KOPT-K1 (cell line): Measurements from ENCODE around the gene MALSU1.

Experiments used
- H3K27ac ChIP-seq: fragments of 200-600 bp; sonication (generic); 2 replicates; pipeline ENCODE4 v1.5.1; 2016; ENCODE audit warnings: antibody characterized with exemption, mild to moderate bottlenecking, low read depth, low read length; ENCODE audit not compliant: poor library complexity, severe bottlenecking
- H3K36me3 ChIP-seq: fragments of 200-600 bp; sonication (generic); 2 replicates; pipeline ENCODE4 v1.5.1; 2017; ENCODE audit warnings: antibody characterized with exemption, mild to moderate bottlenecking, low read length, moderate library complexity; ENCODE audit not compliant: insufficient read depth
- H3K9me3 ChIP-seq: fragments of 200-600 bp; sonication (generic); 2 replicates; pipeline ENCODE4 v1.5.1; 2017; ENCODE audit warnings: antibody characterized with exemption, low read length, mild to moderate bottlenecking; ENCODE audit not compliant: insufficient read depth, poor library complexity, severe bottlenecking

MALSU1 gene

GRCh38 chr7:23276947-23277346, 22.2 kb upstream of the MALSU1 start:
- Histone ChIP-seq H3K36me3 (no peaks in the 10 kb centered on the region), H3K27ac (no peak overlapping the region), H3K9me3 (no peaks in the 10 kb centered on the region)

- H3K27ac ChIP-seq: no peak overlapping the region
- H3K36me3 ChIP-seq: no peaks in the 10 kb centered on the region
- no peaks in the 10 kb centered on the region for H3K9me3 ChIP-seq
These were observed 21.7 kb upstream of the MALSU1 start for GRCh38 chr7:23277359-23277989.

GRCh38 chr7:23279819-23280525, 19.2 kb upstream of the MALSU1 start:
- Histone ChIP-seq H3K9me3 (no peaks in the 10 kb centered on the region), H3K27ac (no peak overlapping the region), H3K36me3 (no peaks in the 10 kb centered on the region)

- H3K27ac ChIP-seq: no peak overlapping the region
- H3K9me3 ChIP-seq: no peaks in the 10 kb centered on the region
- H3K36me3 ChIP-seq: no peaks in the 10 kb centered on the region
These were observed 16.1 kb upstream of the MALSU1 start for GRCh38 chr7:23283086-23283485.

GRCh38 chr7:23284871-23285270, 14.3 kb upstream of the MALSU1 start:
- no peaks in the 10 kb centered on the region for H3K36me3 ChIP-seq
- no peak overlapping the region for H3K27ac ChIP-seq
- no peaks in the 10 kb centered on the region for H3K9me3 ChIP-seq

GRCh38 chr7:23285657-23286646, 13.2 kb upstream of the MALSU1 start:
- Histone ChIP-seq H3K36me3 (no peaks in the 10 kb centered on the region), H3K27ac (no peak overlapping the region), H3K9me3 (no peaks in the 10 kb centered on the region)

- H3K36me3 ChIP-seq: no peaks in the 10 kb centered on the region
- no peak overlapping the region for H3K27ac ChIP-seq
- H3K9me3 ChIP-seq: no peaks in the 10 kb centered on the region
These were observed 11.5 kb upstream of the MALSU1 start for GRCh38 chr7:23287612-23288011.

- Histone ChIP-seq H3K27ac (no peak overlapping the region), H3K9me3 (no peaks in the 10 kb centered on the region), H3K36me3 (no peaks in the 10 kb centered on the region)
These were observed 8.1 kb upstream of the MALSU1 start for GRCh38 chr7:23290993-23291392.

GRCh38 chr7:23291957-23292560, 7.1 kb upstream of the MALSU1 start:
- H3K36me3 ChIP-seq: no peaks in the 10 kb centered on the region
- no peak overlapping the region for H3K27ac ChIP-seq
- no peaks in the 10 kb centered on the region for H3K9me3 ChIP-seq

- no peaks in the 10 kb centered on the region for H3K9me3 ChIP-seq
- H3K36me3 ChIP-seq: no peaks in the 10 kb centered on the region
- H3K27ac ChIP-seq: no peak overlapping the region
These were observed 6.5 kb upstream of the MALSU1 start for GRCh38 chr7:23292623-23293022.

- H3K36me3 ChIP-seq: no peaks in the 10 kb centered on the region
- H3K9me3 ChIP-seq: no peaks in the 10 kb centered on the region
- no peak overlapping the region for H3K27ac ChIP-seq
These were observed 5.6 kb upstream of the MALSU1 start for GRCh38 chr7:23293500-23294073.

- H3K27ac ChIP-seq: no peak overlapping the region
- H3K36me3 ChIP-seq: no peaks in the 10 kb centered on the region
- H3K9me3 ChIP-seq: no peaks in the 10 kb centered on the region
These were observed 4.4 kb upstream of the MALSU1 start for GRCh38 chr7:23294549-23295400.

- no peaks in the 10 kb centered on the region for H3K9me3 ChIP-seq
- H3K36me3 ChIP-seq: no peaks in the 10 kb centered on the region
- no peak overlapping the region for H3K27ac ChIP-seq
These were observed 3.8 kb upstream of the MALSU1 start for GRCh38 chr7:23295401-23295697.
